Choroid plexus epithelial cell (primary cell): ENCODE results near the gene FBXO15.

Source experiments
- DNase-seq: peaks from one replicate; pipeline ENCODE4 v3.0.0-alpha.2; 2010; ENCODE audit warnings: low read depth
- H3K4me3 ChIP-seq: 2 replicates; pipeline ENCODE4 v1.5.1; 2011; ENCODE audit warnings: low read depth, mild to moderate bottlenecking, control low read depth, low read length, moderate library complexity
- TF ChIP-seq, protein P1 (sequence below): conservative IDR thresholded peaks from 2 replicates; pipeline ENCODE4 v1.5.1; 2011; ENCODE audit warnings: low read depth, mild to moderate bottlenecking, control low read depth, inconsistent platforms, low read length, moderate library complexity

The FBXO15 gene

DNA sequence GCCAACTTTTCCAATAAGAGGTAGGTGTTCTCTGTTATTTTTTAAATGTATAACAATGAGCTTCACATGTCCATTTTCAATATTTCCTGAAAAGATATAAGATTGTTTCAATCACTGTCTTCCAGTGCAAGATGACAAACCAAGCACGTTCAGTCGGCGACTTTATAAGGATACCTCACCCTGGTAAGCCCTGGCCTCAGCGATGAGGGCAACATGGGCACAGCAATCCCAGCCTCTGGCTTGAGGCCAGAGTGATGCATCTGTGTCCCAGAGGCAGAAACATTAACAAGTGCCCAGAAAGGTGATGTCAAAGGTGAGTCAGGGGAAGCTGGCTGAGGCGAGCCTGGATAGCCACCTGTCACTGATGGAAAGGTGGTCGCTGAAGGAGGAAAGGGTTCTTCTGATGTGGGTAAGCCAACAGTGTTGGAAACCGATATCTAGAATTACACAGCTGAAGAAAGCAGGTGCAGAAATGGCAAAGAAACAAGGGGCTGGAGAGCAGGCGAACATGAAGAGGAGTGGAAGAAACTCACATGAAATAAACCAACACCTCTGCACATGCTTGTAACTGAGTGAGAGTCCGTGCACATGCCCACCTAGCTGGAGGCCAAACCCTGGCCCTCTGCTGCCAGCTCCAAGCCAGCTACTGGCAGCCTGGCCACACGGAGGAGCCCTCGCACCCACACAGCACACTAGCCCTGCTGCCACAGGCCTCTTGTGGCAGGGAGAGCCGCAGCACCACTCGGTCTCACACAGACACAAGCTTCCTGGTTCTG lies 65.5 kb downstream of the FBXO15 start:
- DNase-seq: peak; percentile 58
- H3K4me3 ChIP-seq: no peak overlapping the region
- TF ChIP-seq, protein P1, sequence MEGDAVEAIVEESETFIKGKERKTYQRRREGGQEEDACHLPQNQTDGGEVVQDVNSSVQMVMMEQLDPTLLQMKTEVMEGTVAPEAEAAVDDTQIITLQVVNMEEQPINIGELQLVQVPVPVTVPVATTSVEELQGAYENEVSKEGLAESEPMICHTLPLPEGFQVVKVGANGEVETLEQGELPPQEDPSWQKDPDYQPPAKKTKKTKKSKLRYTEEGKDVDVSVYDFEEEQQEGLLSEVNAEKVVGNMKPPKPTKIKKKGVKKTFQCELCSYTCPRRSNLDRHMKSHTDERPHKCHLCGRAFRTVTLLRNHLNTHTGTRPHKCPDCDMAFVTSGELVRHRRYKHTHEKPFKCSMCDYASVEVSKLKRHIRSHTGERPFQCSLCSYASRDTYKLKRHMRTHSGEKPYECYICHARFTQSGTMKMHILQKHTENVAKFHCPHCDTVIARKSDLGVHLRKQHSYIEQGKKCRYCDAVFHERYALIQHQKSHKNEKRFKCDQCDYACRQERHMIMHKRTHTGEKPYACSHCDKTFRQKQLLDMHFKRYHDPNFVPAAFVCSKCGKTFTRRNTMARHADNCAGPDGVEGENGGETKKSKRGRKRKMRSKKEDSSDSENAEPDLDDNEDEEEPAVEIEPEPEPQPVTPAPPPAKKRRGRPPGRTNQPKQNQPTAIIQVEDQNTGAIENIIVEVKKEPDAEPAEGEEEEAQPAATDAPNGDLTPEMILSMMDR: peak; percentile 68

DNA sequence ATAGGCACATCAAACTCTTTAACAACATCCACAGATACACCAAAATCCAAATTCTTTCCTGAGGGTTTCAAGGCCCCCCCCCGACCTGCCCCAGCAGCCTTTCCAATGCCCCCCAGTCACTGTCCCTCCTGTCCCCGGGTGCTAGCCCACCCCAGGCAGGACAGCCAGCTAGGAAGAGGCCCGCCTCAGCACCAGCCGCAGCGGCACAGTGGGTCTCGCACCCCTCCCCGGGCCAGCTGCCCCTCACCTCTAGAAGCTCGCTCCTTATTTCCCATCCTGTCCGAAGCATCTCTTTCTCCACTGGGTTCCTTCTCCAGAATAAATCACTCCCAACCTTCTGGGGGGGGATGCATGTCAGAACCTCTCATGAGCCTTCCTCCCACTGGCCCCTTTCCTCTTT lies 69.4 kb downstream of the FBXO15 start:
- TF ChIP-seq, protein P1: no peak
- no peak overlapping the region for H3K4me3 ChIP-seq
- no peak for DNase-seq

DNA sequence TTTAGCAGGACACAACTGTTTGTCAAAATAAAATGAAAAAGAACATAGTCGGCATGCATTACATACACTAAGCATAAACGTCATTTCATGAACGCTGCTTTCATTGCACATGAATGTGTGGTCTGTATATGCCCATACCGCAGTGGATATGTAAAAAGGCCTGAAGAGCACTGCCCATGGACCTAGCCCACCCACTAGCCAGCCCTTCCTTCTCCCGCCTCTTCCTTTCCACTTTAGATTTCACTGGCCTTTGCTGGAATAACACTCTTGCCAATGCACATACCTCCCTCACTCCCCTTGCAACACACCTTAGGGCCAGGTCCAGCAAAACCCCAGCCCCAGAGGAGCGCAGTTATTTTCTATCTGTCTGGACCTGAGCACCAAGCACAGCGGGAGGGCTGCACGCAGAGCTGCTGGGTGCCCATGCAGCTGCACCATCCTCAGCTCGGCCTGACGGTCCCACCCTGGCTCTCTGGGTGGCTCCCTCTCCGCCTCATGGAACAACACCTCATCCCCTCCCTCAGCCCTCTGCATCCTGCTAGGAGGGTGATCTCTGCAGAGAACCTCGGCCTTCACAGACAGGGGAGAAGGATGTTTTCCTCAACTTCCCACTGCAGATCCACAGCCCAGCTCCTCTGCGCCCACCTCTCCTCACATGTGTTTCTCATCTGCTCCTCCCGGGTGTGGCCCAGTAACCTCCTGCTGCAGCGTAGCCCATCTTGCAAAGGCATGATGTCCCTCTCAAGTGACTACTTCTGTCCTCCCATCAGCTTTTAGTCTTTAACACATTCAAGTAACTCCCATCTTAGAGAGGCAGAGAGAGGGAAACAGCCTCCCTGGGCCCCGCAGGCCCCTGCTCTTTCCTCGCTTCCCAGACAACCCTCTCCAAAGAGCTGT lies 72.7 kb downstream of the FBXO15 start:
- DNase-seq: no peak
- TF ChIP-seq, protein P1: no peak
- no peak overlapping the region for H3K4me3 ChIP-seq

DNA sequence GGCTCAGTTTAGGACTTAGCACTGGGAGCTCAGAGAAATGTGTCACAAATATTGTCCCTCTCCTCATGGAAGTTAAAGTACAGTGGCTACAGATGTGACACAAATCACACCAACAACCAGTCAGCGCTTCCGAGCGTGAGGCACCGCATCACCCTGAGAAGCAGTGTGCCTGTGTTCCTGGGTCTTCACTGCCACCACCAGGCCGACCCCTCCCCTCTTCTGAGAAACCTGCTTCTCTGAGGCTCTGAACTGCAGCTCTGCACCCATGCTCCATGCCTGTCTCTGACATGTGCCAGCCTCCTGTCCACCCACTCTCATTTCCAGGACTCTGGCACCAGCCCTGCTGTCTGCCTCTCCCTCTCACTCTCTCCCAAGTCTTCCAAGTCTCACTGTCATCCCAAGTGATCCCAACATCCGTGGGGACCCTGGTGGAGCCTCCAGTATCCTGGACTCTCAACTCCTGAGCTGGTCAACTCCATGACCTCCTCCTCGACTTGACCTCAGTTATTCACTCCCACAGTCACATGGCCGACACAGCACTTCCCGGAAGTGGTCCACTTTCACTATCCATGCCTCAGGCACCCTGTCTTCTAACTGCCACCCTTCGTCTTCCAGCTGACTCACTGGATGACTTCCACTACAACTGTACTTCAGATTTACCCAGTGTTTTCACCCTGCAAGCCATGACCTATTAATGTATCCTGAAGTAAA lies 73.5 kb downstream of the FBXO15 start:
- no peak for DNase-seq
- no peak overlapping the region for H3K4me3 ChIP-seq
- TF ChIP-seq, protein P1: no peak

DNA sequence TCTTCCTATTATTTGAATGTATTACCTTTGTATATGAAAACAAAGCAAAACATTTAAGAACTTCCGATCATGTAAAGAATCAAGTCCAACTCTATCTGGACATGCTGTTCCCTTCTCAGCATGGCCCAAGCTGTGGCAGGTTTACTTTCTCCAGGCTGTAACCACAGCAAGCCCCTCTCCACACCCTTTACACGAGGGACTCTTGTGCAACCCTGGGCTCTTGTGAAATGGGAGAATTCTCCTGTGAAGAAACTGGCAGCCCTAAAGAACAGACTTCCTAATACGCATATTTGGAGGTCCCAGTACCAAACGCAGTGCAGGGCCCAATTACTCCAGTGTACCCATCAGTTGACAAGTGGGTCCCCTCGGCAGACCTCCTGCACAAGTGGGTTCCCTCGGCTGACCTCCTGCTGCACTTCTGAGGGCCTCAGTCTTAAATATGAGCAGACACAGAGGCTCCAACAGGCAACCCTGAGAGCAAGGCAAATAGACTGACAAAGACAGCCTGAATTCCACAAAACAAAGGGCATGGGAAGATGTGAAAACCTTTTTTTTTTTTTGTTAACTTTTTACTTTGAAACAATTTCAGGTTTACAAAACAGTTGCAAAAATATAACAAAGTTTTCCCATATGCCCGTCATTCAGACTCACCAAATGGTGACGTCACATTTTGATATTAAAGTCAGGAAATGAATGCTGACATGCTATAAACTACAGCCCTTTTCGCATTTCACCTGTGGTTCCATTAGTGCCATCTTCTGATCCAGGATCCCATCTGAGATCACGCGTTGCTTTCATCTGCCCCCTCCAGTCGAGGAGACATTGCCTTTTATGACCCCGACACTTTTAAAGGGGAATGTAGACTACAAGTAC lies 78.2 kb downstream of the FBXO15 start:
- DNase-seq: peak; percentile 63
- TF ChIP-seq, protein P1: no peak
- no peak overlapping the region for H3K4me3 ChIP-seq

DNA sequence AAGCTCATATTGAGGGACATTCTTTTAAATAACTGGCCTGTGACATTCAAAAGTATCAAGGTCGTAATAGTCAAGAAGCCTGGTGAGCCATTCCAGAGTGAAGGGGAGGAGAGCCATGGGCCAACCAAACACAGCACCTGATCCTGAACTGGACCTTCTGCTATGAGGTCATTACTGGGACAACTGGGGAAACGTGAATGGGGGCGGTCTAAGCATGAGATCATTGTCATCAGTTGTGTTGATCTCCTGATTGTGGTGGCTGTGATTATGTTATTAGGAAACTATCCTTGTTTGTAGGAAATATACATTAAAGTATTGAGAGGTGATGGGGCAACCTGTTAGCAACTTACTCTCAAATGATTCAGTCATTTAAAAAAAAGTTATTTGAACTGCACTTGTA lies 79.3 kb downstream of the FBXO15 start:
- H3K4me3 ChIP-seq: no peak overlapping the region
- TF ChIP-seq, protein P1: no peak
- no peak for DNase-seq
